SK-N-SH (cell line): ENCODE results near the gene SPRR2A. TPM values are rescaled to one million over a fixed set of nuclear protein-coding genes. Genes with fewer than 3 reads are reported as not detected.

Source experiments
- CTCF ChIA-PET: fragments of 300-600, 350-600 bp; formaldehyde crosslinking; extraction: SDS; loops from one replicate; lab custom pipeline; 2021; lab: Yijun Ruan, JAX
- POLR2A ChIA-PET: fragments of 350-600 bp; sonication (Branson Sonifier 250); formaldehyde crosslinking; extraction: SDS; loops from one replicate; lab custom pipeline; 2020; ENCODE audit warnings: antibody characterized with exemption, inconsistent platforms; lab: Yijun Ruan, JAX
- DNase-seq: peaks from one replicate; pipeline ENCODE4 v3.0.0; 2012
- H2AFZ ChIP-seq: fragments of 200-600 bp; sonication (generic); 2 replicates; pipeline ENCODE4 v1.8.1; 2016; ENCODE audit warnings: antibody characterized with exemption, mild to moderate bottlenecking, low read depth
- H3F3A ChIP-seq: fragments of 200-600 bp; sonication (generic); replicated peaks from 2 replicates; pipeline ENCODE3; 2016; ENCODE audit warnings: antibody characterized with exemption, mild to moderate bottlenecking; ENCODE audit not compliant: insufficient read depth
- H3K27ac ChIP-seq, 2 experiments: fragments of 200-500 bp in 1 of 2; fragments of 200-600 bp in 1 of 2; sonication (Bioruptor generic) in 1 of 2; sonication (generic), shearing (Covaris generic) in 1 of 2; 2 replicates each; pipeline versions ENCODE4 v1.5.1 to v1.6.1; 2014 to 2016; ENCODE audit warnings: low read depth in 2 of 2, inconsistent platforms in 1 of 2, low read length in 1 of 2, mild to moderate bottlenecking in 1 of 2, mixed read lengths in 1 of 2
- H3K27me3 ChIP-seq: fragments of 200-600 bp; sonication (generic), shearing (Covaris generic); 2 replicates; pipeline ENCODE4 v1.6.1; 2016; ENCODE audit warnings: mixed run types; ENCODE audit not compliant: insufficient read depth
- H3K36me3 ChIP-seq, 2 experiments: fragments of 200-500 bp in 1 of 2; fragments of 200-600 bp in 1 of 2; sonication (Bioruptor generic) in 1 of 2; sonication (generic) in 1 of 2; replicated peaks in 1 of 2; 2 replicates each; pipeline versions ENCODE3 to v1.5.1; 2014 to 2016; ENCODE audit warnings: low read length in 1 of 2, mild to moderate bottlenecking in 1 of 2; ENCODE audit not compliant: insufficient read depth in 2 of 2, control insufficient read depth in 1 of 2
- H3K4me1 ChIP-seq, 2 experiments: fragments of 200-500 bp in 1 of 2; fragments of 200-600 bp in 1 of 2; sonication (Bioruptor generic) in 1 of 2; sonication (generic), shearing (Covaris generic) in 1 of 2; 2 replicates each; pipeline versions ENCODE4 v1.5.1 to v1.6.1; 2014 to 2016; ENCODE audit warnings: low read depth in 1 of 2, low read length in 1 of 2, mixed run types in 1 of 2; ENCODE audit not compliant: insufficient read depth in 2 of 2, control insufficient read depth in 1 of 2
- H3K4me2 ChIP-seq: fragments of 200-600 bp; sonication (generic), shearing (Covaris generic); 2 replicates; pipeline ENCODE4 v1.6.1; 2017; ENCODE audit warnings: mixed run types
- H3K4me3 ChIP-seq, 2 experiments: fragments of 200-500 bp in 1 of 2; fragments of 200-600 bp in 1 of 2; sonication (Bioruptor generic) in 1 of 2; sonication (generic), shearing (Covaris generic) in 1 of 2; 2 replicates each; pipeline versions ENCODE4 v1.5.1 to v1.8.1; 2014 to 2016; ENCODE audit warnings: low read depth in 2 of 2, inconsistent platforms in 1 of 2, low read length in 1 of 2, mild to moderate bottlenecking in 1 of 2, mixed read lengths in 1 of 2, moderate library complexity in 1 of 2
- H3K79me2 ChIP-seq: fragments of 200-600 bp; sonication (generic); 2 replicates; pipeline ENCODE4 v1.8.1; 2017; ENCODE audit warnings: mild to moderate bottlenecking; ENCODE audit not compliant: insufficient read depth
- H3K9ac ChIP-seq: fragments of 200-600 bp; sonication (generic); 2 replicates; pipeline ENCODE4 v1.6.1; 2017; ENCODE audit warnings: mixed run types
- H3K9me2 ChIP-seq: fragments of 200-600 bp; sonication (generic); 2 replicates; pipeline ENCODE4 v1.6.1; 2017; ENCODE audit warnings: mixed run types
- H3K9me3 ChIP-seq: fragments of 200-600 bp; sonication (generic); 2 replicates; pipeline ENCODE4 v1.6.1; 2017; ENCODE audit warnings: mixed run types, mild to moderate bottlenecking, moderate library complexity
- H4K20me1 ChIP-seq: fragments of 200-600 bp; sonication (generic); 2 replicates; pipeline ENCODE4 v1.6.1; 2017; ENCODE audit warnings: mild to moderate bottlenecking, mixed run types; ENCODE audit not compliant: insufficient read depth
- ELF1 ChIP-seq: IDR thresholded peaks from 2 replicates; pipeline ENCODE4 v1.4.0; 2012
- EZH2phosphoT487 ChIP-seq: fragments of 200-600 bp; sonication (generic); IDR thresholded peaks from 2 replicates; pipeline ENCODE4 v1.6.1; 2017; ENCODE audit warnings: low read depth, mixed run types, mild to moderate bottlenecking, antibody characterized with exemption, moderate library complexity, borderline replicate concordance
- IRF3 ChIP-seq: fragments of 150-350 bp; IDR thresholded peaks from 2 replicates; pipeline ENCODE4 v1.6.1; 2016; ENCODE audit warnings: mild to moderate bottlenecking, low read depth, low read length
- MEF2A ChIP-seq: IDR thresholded peaks from 2 replicates; pipeline ENCODE4 v1.4.0; 2012; ENCODE audit warnings: low read depth, borderline replicate concordance
- NFIC ChIP-seq: IDR thresholded peaks from 2 replicates; pipeline ENCODE4 v1.4.0; 2012; ENCODE audit warnings: borderline replicate concordance
- NRF1 ChIP-seq: IDR thresholded peaks from 2 replicates; pipeline ENCODE4 v1.6.1; 2012; ENCODE audit warnings: low read depth, mild to moderate bottlenecking, low read length
- RAD21 ChIP-seq: IDR thresholded peaks from 2 replicates; pipeline ENCODE4 v1.6.1; 2012; ENCODE audit warnings: mild to moderate bottlenecking, low read length
- RCOR1 ChIP-seq: fragments of 150-350 bp; IDR thresholded peaks from 2 replicates; pipeline ENCODE4 v1.6.1; 2017; ENCODE audit warnings: antibody characterized with exemption, low read length
- REST ChIP-seq: IDR thresholded peaks from 2 replicates; pipeline ENCODE4 v1.6.1; 2012; ENCODE audit warnings: mild to moderate bottlenecking, low read depth, low read length, moderate library complexity
- RXRA ChIP-seq: IDR thresholded peaks from 2 replicates; pipeline ENCODE4 v1.4.0; 2012; ENCODE audit warnings: low read depth, mild to moderate bottlenecking, borderline replicate concordance
- SMC3 ChIP-seq: IDR thresholded peaks from 2 replicates; pipeline ENCODE4 v1.6.1; 2012; ENCODE audit warnings: low read depth, low read length, improper control_type of control experiment
- TCF12 ChIP-seq: IDR thresholded peaks from 2 replicates; pipeline ENCODE4 v1.4.0; 2012
- TEAD4 ChIP-seq: IDR thresholded peaks from 2 replicates; pipeline ENCODE4 v1.4.0; 2012; ENCODE audit warnings: mild to moderate bottlenecking, borderline replicate concordance; ENCODE audit not compliant: insufficient read depth
- WGBS: methylation state at CpG from one replicate; pipeline ENCODE4 v1.1.6; 2017; ENCODE audit warnings: low lambda C conversion rate; 5-methylcytosine and 5-hydroxymethylcytosine counted together
- polyA plus RNA-seq, 3 experiments: library from polyadenylated mRNA; depleted of rRNA; stranded (reverse); fragments of >200 nt; gene quantifications; 2 replicates each; pipeline ENCODE4 v1.2.3, GENCODE V29; 2012
- TF ChIP-seq, protein P1 (sequence below): IDR thresholded peaks from 2 replicates; pipeline ENCODE4 v1.4.0; 2012; ENCODE audit warnings: low read depth, borderline replicate concordance
- TF ChIP-seq, protein P2 (sequence below): fragments of 200-600 bp; sonication (generic); IDR thresholded peaks from 2 replicates; pipeline ENCODE4 v1.6.1; 2017; ENCODE audit warnings: antibody characterized with exemption, mild to moderate bottlenecking, moderate library complexity

Gene SPRR2A
- polyA plus RNA-seq, 1 of the 3 experiments (the other 2 are of a cell fraction): not detected

DNA sequence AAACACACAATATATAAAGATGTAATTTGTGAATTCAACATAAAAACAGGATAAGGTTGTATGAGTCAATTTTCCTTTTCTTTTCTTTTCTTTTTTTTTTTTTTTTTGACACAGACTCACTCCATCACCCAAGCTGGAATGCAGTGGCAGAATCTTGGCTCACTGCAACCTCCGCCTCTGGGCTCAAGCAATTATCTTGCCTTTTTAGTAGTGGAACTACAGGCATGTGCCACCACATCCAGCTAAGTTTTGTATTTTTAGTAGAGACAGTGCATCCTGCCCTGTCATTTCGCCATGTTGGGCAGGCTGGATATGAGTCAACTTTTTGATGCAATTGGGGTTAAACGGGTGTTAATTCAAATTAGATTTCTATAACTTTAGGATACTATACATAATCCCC lies 24.4 kb upstream of the SPRR2A start:
- WGBS: 6% methylated on average over 3 of the region's 3 CpGs
- CTCF ChIA-PET: no interaction called here
- POLR2A ChIA-PET: no interaction called here

GRCh38 chr1:153072806-153073726 lies 15.8 kb upstream of the SPRR2A start:
- Histone ChIP-seq H3K79me2 (no peaks in the 10 kb centered on the region), H3K4me1 (no peaks in the 10 kb centered on the region), H4K20me1 (no peaks in the 10 kb centered on the region), H3K9me3 (no peaks in the 10 kb centered on the region), H2AFZ (no peak overlapping the region), H3F3A (no peaks in the 10 kb centered on the region), H3K27ac (no peak overlapping the region), H3K36me3 (no peaks in the 10 kb centered on the region), H3K4me3 (no peak overlapping the region), H3K27me3 (no peaks in the 10 kb centered on the region), H3K9ac (no peak overlapping the region), H3K9me2 (no peaks in the 10 kb centered on the region), H3K4me2 (no peak overlapping the region)
- DNase-seq: no peak
- POLR2A ChIA-PET: no interaction called here
- 0% methylated on average over 5 of the region's 5 CpGs for WGBS
- CTCF ChIA-PET: no interaction called here
- TF ChIP-seq NFIC (no peak), TCF12 (no peak), EZH2phosphoT487 (no peak), RCOR1 (no peak), TEAD4 (no peak), NRF1 (no peak), MEF2A (no peak), REST (no peak), ELF1 (no peak)
- TF ChIP-seq, protein P1, sequence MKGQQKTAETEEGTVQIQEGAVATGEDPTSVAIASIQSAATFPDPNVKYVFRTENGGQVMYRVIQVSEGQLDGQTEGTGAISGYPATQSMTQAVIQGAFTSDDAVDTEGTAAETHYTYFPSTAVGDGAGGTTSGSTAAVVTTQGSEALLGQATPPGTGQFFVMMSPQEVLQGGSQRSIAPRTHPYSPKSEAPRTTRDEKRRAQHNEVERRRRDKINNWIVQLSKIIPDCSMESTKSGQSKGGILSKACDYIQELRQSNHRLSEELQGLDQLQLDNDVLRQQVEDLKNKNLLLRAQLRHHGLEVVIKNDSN: no peak

More for the DNA sequence above, 24.4 kb upstream of the SPRR2A start:
- H3K79me2 ChIP-seq: no peaks in the 10 kb centered on the region
- H3F3A ChIP-seq: no peaks in the 10 kb centered on the region
- H3K36me3 ChIP-seq: no peaks in the 10 kb centered on the region
- no peak for DNase-seq
- no peak overlapping the region for H3K4me3 ChIP-seq
- no peak overlapping the region for H3K4me2 ChIP-seq
- TF ChIP-seq SMC3 (no peak), EZH2phosphoT487 (no peak), RXRA (no peak), TEAD4 (no peak), RAD21 (no peak), IRF3 (no peak)
- TF ChIP-seq, protein P2, sequence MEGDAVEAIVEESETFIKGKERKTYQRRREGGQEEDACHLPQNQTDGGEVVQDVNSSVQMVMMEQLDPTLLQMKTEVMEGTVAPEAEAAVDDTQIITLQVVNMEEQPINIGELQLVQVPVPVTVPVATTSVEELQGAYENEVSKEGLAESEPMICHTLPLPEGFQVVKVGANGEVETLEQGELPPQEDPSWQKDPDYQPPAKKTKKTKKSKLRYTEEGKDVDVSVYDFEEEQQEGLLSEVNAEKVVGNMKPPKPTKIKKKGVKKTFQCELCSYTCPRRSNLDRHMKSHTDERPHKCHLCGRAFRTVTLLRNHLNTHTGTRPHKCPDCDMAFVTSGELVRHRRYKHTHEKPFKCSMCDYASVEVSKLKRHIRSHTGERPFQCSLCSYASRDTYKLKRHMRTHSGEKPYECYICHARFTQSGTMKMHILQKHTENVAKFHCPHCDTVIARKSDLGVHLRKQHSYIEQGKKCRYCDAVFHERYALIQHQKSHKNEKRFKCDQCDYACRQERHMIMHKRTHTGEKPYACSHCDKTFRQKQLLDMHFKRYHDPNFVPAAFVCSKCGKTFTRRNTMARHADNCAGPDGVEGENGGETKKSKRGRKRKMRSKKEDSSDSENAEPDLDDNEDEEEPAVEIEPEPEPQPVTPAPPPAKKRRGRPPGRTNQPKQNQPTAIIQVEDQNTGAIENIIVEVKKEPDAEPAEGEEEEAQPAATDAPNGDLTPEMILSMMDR: no peak
- H3K9me2 ChIP-seq: no peaks in the 10 kb centered on the region
- no peaks in the 10 kb centered on the region for H3K9me3 ChIP-seq
- no peak overlapping the region for H3K9ac ChIP-seq
- H3K4me1 ChIP-seq: no peaks in the 10 kb centered on the region
- no peaks in the 10 kb centered on the region for H4K20me1 ChIP-seq
- H3K27me3 ChIP-seq: no peaks in the 10 kb centered on the region
- H2AFZ ChIP-seq: no peak overlapping the region
- H3K27ac ChIP-seq: no peak overlapping the region
